ENCODE results near the gene PHLDB1.
"Not testable (repeated sequence)": the region's sequence is repeated elsewhere in the genome, so short reads cannot be mapped to it uniquely, and the experiment has no call there.

Gene PHLDB1

DNA sequence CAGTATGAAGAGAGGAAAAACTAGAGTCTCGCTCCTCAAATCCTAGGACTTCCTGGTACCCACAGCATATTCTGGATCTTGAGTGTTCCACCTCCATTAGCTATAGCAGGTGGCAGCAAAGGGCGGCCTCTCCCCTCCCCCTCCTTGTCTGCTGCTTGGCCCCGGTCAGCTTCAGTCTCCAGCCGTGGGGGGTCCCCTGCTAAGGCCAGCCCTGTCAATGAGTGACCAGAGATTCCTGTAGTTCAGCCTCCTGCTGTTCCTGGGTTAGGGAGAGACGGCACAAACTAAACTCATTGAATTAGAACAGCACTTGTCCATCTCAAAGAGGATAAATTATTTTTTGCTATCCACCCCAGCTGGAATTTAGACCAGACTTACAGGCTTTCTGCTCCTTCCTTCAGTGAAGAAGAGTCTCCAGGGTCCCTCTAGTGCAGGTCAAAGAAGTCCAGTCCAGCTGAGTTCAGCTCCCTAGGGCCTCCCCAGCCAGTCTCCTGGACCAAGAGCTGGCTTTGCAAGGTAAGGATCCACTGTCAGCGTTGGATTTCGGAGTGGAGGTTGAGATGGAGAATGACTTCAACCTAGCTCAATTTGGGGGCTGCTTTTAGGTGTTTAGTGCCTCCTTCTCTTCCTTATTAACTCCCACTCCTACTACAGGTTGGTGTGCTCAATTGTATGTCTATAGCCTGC is 1.1 kb upstream of the PHLDB1 start:
- DNase-seq = no peak

DNA sequence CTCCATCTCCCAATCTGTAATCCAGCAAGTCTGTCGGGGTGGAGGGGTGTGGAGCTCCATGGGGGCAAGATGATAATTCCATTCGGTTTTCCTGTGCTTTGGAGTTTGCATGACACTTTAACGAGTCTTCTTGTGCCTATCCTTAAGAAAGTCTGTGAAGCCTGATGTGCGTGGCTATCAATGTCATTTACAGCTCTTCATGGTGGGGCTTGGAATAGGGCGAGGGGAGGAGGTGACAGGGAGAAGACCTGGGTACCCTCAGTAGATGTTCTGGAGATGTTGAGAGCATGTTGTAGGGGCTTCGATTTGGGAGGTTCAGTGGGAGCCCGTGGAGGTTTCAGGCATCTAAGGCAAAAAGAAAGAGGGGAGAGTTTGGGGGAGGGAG is 579 bp upstream of the PHLDB1 start:
- DNase-seq = no peak

DNA sequence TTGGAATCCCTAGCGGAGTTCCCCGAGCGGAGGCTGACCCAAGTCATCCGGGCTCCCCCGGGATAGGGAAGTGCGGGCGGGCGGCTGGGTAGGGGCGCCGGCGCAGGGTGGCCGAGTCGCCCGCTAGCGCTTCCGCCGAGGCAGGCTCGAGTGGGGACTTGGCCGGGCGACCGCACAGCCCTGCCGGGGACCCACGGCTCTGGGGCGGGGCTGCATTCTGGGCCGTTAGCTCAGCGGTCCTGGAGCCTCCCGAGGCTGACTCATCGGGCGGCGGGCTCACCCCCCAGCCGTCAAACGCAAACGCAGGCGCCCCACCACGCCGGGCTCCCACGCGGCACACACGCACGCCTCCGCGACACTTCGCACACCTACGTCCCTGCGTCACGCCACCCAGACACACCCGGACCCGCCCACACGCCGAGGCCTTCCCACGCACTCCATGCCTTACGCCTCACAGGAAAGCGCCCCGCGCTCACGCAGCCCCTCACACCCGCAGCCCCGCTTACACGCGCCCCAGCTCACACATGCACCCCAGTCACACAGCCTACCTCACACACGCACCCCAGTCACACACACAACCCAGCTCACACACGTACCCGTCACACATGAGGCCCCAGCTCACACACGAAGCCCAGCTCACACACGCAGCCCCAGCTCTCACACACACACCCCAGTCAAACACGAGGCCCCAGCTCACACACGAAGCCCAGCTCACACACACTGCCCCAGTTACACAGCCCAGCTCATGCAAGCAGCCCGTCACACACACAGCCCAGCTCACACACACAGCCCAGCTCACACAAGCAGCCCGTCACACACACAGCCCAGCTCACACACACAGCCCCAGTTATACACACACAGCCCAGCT is 1.2 kb downstream of the PHLDB1 start:
- peak in 1 of 2 experiments; percentile 12 for DNase-seq

DNA sequence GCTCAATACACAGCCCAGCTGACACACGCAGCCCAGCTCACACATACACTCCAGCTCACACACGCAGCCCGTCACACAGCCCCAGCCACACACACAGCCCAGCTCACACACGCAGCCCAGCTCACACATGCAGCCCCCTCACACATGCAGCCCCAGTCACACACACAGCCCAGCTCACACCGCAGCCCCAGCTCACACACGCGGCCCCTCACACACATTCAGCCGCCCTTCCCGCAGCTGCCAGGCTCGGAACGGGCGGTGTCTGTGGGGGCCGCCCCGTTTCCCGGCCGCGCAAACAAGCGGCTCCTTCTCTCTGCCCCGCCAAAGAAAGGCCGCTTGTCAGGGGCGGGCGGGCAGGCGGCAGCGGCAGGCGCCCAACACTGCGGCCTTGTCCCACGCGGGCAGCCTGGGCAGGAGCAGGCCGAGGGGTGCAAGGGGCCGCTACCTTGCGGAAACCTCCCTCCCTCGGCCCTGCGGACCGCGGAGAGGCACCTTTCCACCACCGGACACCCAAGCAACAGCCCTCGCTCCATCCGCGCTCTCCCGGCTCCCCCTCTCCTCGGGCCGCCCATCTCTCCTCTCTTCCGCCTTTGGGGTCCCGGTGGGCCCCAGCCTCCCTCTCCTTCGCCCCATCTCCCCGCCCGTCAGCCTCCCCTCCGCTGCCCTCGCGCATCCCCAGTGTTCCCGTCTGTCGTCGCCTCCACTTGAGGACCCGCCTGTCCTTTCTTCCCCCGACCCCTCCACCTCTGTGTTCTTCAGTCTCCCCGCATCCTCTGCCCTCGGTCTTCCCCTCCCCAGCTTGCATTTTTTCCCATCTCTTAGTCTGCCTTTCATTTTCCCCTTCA is 2.2 kb downstream of the PHLDB1 start:
- no peak for DNase-seq

DNA sequence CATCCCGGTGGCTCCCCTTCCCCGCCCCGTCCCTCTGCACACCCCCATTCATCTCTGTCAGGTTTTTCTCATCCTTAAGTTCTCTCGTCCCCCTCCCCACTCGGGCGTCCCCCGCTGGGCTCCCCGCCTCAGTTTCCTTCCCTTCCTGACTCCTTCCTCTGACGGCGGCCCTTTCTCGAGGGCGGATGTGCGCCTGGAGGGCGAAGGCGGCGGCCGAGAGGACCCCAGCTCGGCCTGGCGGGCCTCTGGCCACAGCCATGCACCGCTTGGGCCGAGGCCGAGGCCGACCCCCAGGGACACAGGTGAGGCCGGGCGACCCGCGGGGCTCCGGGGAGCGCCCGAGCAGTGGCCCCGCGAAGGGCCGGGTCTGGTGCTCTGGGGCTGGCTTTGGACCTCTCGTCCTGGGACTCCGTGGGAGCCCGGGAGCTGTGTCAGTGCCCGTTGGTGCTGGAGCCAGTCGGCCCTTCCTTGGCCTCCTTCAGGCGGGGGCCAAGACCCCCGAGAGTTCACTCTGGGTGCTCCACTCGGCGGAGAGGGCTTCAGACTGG is 2.9 kb downstream of the PHLDB1 start:
- no peak for DNase-seq

DNA sequence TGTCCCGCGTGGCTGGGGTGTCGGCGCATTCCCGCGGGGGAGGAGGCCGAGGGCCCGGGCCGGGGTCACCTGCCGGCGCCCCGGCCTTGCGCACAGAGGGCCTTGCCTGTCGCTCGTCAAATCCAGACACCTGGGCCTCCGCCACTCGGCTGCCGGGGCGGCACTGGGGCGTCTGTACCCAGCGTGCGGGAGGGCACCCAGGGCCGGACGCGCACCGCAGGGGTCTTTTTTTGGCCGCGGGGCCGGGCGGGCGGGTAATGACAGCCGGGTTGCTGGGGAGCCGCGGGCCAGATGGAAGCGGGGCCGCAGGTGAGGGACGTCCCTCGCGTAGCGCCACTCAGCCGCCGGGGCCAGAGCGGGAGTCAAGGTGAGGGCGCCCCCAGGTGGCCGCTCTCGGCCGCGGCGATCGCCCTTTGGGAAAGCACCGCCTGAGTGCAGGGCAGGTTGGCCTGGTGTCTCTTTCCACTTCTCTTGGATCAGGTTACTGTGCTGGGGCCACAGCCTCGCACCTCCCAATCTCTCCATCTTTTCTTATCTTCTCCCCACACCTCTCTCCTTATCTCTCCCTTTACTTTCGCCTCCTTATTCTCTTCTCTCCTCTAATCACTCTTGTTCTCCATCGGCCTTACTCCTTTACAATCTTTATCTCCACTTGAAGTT is 3.5 kb downstream of the PHLDB1 start:
- no peak for DNase-seq

DNA sequence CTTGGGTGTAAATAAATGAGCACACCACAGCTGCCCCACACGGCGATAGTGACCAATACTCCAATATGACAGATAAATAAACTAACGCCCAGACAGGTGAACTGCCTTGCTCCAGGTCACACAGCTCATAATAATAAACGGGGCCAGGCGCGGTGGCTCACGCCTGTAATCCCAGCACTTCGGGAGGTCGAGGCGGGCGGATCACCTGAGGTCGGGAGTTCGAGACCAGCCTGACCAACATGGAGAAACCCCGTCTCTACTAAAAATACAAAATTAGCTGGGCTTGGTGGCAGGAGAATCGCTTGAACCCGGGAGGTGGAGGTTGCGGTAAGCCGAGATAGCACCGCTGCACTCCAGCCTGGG is 4.0 kb downstream of the PHLDB1 start:
- DNase-seq = not testable (repeated sequence)

DNA sequence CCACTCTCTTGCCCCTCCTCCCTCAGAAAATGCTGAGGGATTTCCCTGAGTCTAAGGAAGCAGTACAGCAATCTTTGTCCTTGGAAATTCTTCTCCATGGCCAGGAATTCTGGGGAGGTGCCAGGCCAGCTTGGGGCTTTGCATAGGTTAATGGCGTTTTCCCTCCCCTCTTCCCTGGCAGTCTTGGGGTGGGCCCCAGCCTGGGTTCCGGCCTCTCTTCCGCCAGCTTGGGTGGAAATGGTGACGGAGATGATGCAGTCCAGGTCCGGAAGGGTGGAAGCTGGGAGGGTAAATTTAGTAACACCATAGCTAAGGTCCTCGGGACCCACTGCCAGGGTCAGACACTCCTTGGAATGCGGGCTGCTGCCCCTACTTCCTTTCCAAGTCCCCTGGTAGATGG is 5.0 kb downstream of the PHLDB1 start:
- DNase-seq = no peak

DNA sequence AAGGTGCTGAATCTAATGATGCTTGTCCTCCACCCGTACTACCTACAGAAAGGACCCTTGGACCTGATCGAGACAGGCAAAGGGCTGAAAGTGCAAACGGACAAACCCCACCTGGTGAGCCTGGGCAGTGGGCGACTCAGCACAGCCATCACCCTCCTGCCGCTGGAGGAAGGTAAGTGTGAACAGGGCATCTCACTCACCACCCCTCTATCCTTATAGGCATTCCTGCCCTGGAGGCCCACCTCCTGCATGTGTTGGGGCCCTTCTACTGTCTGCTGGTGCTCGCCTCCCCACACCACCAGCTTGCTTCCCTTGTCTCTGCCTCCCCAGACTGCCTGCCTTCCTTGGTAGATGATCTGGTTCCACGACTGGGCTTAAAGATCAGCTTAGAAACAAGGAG is 7.1 kb downstream of the PHLDB1 start:
- no peak for DNase-seq

DNA sequence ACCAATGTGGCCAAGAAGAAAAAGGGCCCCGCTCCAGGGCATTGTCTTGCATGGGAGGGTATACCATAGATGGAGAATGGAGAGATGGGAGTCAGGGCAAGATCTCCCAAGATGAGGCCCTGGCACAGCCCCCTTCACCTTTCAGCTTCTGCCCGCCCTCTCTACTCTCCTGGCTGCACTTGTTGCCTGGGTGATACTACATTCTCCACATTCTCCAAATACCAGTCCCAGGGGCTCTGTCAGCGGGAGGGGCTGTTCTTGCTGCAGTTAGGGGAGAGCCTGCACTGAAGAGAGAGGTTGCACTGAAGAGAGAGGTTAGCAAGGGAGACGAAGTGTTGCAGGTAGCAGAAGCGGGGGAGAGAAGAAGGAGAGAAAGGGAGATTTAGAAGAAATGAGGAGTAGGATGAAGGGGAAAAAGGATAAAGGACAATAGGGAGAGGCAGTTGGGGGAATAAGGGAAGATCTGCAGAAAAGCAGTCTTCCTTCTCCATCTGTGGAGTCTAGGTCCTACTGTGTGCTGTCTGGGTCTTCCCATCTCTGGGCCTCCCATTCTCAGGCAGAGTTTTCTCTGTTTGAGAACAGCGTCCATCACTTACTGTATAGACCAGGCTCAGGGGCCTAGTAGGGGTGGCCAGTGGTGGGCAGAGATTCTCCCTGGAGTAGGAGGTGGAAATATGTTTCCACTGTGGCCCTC is 8.0 kb downstream of the PHLDB1 start:
- DNase-seq = no peak

DNA sequence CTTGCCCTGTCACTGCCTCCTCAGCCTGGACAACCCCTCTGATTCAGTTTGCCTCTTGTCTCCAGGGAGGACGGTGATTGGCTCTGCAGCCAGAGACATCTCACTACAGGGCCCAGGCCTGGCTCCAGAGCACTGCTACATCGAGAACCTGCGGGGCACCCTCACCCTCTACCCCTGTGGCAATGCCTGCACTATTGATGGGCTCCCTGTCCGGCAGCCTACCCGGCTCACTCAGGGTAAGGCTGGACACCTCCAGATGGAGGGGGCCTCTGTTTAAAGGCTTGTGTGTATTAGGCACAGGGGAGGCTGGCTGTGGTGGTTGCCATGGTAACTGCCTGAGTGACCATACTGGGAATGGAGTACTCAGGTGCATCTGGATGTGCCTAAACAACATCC is 8.6 kb downstream of the PHLDB1 start:
- DNase-seq = no peak

DNA sequence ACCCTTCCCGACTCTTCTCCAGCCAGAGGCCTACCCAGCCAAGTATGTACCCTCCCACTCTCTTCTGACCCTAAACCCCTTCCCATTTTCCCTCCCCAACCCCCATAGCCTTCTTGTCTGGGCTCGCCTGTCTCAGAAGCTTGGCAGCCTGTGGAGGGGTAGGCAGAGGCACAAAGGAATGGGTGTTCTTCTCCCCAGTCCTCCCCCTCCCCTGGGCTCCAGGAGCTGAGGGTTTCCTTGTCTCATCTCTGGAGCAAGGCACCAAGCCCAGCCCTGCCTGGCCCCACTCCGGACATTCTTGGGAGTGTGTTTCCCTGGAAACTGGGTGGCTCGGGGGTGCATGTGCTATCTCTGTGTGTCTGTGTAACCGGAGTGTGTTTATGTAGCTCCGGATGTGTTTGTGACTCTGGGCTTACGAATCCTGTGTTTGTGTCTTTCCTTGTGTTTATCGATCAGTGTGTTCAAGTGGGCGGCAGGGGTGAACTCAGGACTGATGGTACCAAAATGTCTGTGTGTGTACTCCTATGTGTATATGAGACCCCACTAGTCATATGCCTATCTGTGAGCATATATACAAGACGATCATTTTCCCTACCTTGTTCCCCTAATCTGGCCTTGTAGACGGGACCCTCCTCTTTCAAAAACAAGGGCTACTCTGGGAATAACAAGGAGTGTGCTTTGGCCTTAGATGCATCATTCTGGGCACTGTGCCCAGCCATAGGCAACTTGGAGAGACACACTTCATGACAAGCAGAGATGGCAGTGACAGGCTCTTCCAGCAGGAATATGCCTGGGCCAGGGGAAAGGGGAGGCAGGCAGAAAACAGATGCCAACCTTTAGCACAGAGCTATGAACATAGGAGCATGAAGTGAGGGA is 10.9 kb downstream of the PHLDB1 start:
- DNase-seq = no peak

DNA sequence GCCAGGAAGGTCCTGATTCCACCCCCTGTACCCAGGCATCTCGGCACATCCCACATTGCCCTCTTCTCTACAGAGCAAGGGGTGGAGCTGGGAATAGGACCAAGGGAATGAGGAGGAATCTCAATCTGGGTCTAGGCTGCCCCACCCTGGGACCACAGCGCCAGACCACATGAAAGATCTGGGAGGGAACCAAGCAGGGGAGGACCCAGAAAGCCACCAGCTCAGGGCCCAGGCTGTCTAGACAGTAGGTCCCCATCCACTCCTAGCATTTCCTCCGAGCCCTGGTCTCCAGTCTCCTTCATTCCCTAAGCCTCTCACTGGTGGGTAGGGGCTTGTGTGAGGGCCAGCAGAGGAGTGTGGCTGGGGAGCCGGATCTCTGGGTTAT is 11.6 kb downstream of the PHLDB1 start:
- DNase-seq = no peak

DNA sequence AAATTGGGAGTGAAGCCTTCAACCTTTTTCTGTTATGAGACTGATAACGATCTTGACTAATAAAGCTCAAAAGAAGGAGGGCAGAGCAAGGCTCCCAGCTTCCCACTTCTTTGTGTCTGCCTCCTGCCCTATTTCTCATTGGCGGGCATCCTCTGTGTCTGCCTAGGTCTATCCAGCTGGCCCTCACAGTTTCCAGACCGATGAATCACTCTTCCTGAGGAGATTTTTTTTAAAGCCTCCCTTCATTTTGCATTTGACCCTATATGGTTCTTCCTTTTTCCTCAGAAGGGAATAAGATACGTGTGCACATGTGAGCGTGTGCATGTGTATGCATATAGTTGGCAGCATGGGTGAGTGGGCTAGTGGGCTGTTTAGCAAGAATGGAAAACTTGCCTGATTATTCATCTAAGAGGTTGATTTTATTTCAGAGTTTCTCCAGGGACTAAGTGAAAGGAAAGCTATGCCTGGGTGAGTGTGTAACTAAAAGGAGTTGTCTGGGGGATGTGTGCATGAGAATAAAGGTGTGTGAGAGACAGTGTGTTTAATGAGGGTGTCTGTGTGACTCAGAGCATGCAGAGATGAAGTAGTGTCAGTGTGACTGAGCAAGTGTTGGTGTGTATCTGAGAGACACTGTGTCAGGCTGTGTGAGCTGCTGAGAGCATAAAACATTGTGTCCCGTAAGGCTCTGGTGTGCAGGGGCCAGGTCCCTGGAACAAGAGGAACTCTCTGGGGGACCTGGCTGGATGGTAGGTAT is 12.2 kb downstream of the PHLDB1 start:
- no peak for DNase-seq

DNA sequence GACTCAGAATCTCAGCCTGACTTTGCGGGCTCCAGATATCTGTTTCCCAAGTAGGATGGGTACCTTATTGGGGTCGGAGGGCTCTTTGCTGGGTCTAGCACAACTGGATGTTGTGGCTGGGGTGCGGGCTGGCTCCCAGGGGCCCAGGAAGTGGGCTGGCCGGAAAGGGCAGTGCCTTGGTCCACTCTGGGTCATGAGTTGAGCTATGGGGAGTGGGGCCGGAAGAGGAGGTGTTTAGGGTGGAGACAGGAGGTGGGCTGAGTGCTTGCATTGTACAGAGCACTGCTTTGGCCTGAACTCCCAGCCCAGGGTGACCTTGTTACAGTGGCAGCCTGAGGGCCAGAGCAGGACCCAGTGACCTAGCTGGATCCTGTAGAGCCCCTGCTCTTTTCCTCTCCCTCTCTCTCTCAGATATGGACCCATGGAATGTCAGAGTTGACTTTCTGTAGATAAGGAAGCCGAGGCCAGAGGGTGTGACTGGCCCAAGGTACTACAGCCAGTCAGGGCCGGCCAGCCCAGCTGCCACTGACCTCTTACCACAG is 13.2 kb downstream of the PHLDB1 start:
- DNase-seq = no peak

DNA sequence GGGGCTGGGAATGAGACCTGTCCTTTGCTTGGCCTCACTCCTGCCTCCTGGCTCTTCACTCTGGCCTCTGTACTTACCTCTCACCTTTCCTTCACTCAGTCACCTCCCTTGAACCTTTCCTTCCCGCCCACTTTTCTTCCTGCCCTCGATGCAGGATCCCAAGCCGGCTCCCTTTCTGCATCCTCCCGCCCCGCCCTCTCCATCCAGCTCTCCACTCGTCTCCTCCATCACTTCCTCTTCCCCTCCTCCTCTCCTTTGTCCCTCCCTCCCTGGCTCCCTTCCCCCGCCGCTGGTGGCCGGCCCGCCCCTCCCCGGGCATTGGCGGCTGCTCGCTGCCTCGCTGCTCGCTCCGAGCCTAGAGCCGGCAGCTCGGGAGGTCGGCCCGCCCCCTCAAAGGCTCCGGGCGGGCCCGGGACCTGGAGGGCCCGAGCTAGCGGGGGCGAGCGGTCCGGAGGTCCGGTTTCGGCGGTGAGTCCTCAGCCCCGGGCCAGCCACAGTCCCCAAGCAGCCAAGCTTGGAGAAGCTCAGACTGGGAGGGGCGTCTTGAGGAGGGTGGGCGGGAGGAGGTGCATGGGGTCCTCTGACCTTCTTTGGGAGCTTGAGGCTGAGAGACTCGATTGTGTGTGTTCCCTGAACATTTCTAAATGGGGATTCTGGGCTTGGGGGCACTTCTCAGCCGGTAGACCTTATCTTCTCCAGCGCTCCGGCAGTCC is 13.8 kb downstream of the PHLDB1 start:
- peak; percentile 89 to 90 for DNase-seq

DNA sequence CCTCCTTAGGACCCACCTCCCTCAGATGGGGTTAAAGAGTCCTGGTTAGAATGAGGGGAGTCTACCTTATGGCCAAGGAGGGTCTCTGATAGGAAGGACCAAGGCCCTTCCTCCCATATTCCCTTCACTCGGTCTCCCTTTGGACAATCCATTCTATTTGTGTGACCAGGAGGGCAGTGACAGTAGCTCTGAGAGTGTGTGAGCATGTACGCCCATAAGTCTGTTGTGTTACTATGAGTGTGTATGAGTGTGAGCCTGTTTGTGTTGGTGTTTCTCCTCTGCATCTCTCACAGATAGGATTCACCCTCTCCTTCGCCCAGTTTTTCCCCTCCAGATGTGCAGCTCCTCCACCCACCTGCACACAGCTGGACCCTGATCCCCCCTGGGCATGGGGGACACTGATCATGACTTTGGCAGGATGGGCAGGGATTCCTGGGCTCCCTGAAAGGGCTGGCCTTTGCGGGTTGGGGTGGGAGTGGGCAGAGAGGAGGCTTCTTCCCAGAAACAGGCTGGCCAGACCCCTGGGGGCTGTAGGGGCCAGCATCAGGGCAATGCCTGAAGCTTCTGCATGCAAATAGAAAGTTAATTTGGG is 14.5 kb downstream of the PHLDB1 start:
- DNase-seq = no peak

DNA sequence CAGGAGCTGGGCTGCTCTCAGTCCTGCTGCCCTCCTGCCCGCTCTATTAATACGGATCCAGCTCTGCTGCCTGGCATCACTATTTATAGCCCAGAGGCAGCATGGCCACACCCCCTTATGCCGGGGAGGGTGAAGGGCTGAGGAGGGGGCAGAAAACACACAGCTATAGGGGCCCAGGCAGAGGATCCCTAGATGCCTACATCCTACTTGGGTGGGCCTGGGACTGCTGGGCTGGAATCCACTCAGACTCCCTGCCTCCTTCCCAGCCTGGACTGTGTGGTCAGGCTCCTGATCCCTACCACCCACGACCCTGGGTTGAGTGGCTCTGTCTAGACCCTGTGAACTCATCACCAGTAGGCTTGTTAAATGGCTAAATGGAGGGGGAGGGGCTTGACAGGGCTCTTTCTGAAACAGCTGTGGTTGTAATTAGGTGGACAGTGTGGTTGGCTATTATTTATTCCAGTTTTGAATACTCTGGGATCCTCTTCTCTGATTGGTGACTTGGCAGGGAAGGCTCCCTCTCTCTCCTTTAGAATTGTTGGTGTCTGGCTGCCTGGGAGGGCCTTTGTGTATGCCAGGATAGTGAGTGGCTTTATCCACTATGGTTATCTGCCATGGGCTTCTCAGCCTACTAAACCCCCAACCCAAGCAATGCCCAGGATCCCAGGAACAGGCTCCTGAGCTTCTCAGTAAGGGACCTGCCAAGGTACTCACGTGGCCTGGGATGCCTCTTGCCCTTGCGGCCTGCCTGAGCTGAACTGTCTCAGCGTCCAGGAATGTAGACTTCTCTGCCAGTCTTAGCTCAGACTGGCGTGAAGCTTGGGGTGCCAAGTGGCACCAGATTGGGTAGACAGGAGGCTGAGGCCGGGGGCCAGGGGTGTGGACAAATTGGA is 15.2 kb downstream of the PHLDB1 start:
- DNase-seq = peak; percentile 63 to 78

Measured in NCI-H2081 (cell line).